KMS-11 (cell line): Measurements from ENCODE around the gene CYSTM1.

Source experiments
- H2AFZ ChIP-seq: fragments of 200-600 bp; sonication (generic); 2 replicates; pipeline ENCODE4 v1.6.1; 2016; ENCODE audit warnings: antibody characterized with exemption, mixed run types, low read depth
- H3K27ac ChIP-seq: fragments of 200-600 bp; sonication (generic); 2 replicates; pipeline ENCODE4 v1.6.1; 2016; ENCODE audit warnings: mild to moderate bottlenecking, mixed run types
- H3K27me3 ChIP-seq: fragments of 200-600 bp; sonication (generic); 2 replicates; pipeline ENCODE4 v1.6.1; 2017; ENCODE audit warnings: mild to moderate bottlenecking, low read depth, mixed run types, moderate library complexity; ENCODE audit not compliant: insufficient read depth
- H3K36me3 ChIP-seq: fragments of 200-600 bp; sonication (generic); 2 replicates; pipeline ENCODE4 v1.6.1; 2017; ENCODE audit warnings: mild to moderate bottlenecking, mixed run types; ENCODE audit not compliant: insufficient read depth
- H3K4me1 ChIP-seq: fragments of 200-600 bp; sonication (generic); 2 replicates; pipeline ENCODE4 v1.6.1; 2016; ENCODE audit warnings: mild to moderate bottlenecking, low read depth, mixed run types; ENCODE audit not compliant: poor library complexity, severe bottlenecking
- H3K4me2 ChIP-seq: fragments of 200-600 bp; sonication (generic); 2 replicates; pipeline ENCODE4 v1.7.0; 2016; ENCODE audit warnings: mild to moderate bottlenecking, mixed run types
- H3K4me3 ChIP-seq: fragments of 200-600 bp; sonication (generic); IDR thresholded peaks from 2 replicates; pipeline ENCODE4 v1.6.1; 2017; ENCODE audit warnings: low read depth, low read length, mixed read lengths; ENCODE audit not compliant: insufficient read depth
- H3K79me2 ChIP-seq: fragments of 200-600 bp; sonication (generic); 2 replicates; pipeline ENCODE4 v1.6.1; 2016; ENCODE audit warnings: low read depth, mixed run types; ENCODE audit not compliant: insufficient read depth
- H3K9ac ChIP-seq: fragments of 200-600 bp; sonication (generic); 2 replicates; pipeline ENCODE4 v1.6.1; 2016; ENCODE audit warnings: mild to moderate bottlenecking, mixed run types
- H4K20me1 ChIP-seq: fragments of 200-600 bp; sonication (generic); 2 replicates; pipeline ENCODE4 v1.6.1; 2016; ENCODE audit warnings: mild to moderate bottlenecking, mixed run types; ENCODE audit not compliant: insufficient read depth
- TF ChIP-seq, protein P1 (sequence below): fragments of 200-600 bp; sonication (generic); conservative IDR thresholded peaks from 2 replicates; pipeline ENCODE4 v1.6.1; 2017; ENCODE audit warnings: low read depth, mild to moderate bottlenecking, antibody characterized with exemption, low read length, moderate library complexity, mixed read lengths

CYSTM1 gene

GRCh38 chr5:140221697-140222223 is 46.8 kb downstream of the CYSTM1 start:
- Histone ChIP-seq H3K36me3 (no peaks in the 10 kb centered on the region), H3K27ac (no peak overlapping the region), H3K9ac (no peak overlapping the region), H2AFZ (no peak overlapping the region), H3K4me2 (no peak overlapping the region), H3K4me1 (peaks cover 7% of the 10 kb centered on the region), H3K27me3 (peaks cover 7% of the 10 kb centered on the region; the same call in 1 of the 2 replicates), H3K4me3 (no peak overlapping the region), H4K20me1 (no peaks in the 10 kb centered on the region), H3K79me2 (no peaks in the 10 kb centered on the region)
- TF ChIP-seq, protein P1, sequence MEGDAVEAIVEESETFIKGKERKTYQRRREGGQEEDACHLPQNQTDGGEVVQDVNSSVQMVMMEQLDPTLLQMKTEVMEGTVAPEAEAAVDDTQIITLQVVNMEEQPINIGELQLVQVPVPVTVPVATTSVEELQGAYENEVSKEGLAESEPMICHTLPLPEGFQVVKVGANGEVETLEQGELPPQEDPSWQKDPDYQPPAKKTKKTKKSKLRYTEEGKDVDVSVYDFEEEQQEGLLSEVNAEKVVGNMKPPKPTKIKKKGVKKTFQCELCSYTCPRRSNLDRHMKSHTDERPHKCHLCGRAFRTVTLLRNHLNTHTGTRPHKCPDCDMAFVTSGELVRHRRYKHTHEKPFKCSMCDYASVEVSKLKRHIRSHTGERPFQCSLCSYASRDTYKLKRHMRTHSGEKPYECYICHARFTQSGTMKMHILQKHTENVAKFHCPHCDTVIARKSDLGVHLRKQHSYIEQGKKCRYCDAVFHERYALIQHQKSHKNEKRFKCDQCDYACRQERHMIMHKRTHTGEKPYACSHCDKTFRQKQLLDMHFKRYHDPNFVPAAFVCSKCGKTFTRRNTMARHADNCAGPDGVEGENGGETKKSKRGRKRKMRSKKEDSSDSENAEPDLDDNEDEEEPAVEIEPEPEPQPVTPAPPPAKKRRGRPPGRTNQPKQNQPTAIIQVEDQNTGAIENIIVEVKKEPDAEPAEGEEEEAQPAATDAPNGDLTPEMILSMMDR, result no peak

DNA sequence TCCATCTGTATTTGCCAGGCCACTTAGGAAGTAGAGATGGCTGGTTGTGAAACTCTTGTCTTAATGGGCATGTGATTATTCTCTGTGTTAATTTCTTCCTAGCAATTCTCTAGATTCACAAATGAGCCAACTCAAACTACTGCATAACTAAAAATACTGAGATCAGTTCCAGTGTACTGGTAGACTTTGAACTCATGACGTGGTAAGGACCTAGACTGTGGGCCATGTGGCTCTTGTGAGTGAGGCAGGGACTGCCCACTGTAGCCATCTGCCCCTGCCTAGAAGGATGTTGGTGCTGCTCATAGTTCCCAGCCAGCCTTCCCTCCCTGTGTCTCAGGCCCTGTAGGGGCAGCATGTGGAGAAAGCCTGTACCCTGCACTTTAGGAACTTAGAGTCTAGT is 47.4 kb downstream of the CYSTM1 start:
- Histone ChIP-seq H3K36me3 (no peaks in the 10 kb centered on the region), H2AFZ (no peak overlapping the region), H3K4me3 (no peak overlapping the region), H3K27me3 (peaks cover under 1% of the 10 kb centered on the region; the same call in 1 of the 2 replicates), H3K4me1 (peaks cover 7% of the 10 kb centered on the region), H3K27ac (no peak overlapping the region), H3K4me2 (no peak overlapping the region), H4K20me1 (no peaks in the 10 kb centered on the region), H3K79me2 (no peaks in the 10 kb centered on the region), H3K9ac (no peak overlapping the region)
- TF ChIP-seq, protein P1, result no peak

DNA sequence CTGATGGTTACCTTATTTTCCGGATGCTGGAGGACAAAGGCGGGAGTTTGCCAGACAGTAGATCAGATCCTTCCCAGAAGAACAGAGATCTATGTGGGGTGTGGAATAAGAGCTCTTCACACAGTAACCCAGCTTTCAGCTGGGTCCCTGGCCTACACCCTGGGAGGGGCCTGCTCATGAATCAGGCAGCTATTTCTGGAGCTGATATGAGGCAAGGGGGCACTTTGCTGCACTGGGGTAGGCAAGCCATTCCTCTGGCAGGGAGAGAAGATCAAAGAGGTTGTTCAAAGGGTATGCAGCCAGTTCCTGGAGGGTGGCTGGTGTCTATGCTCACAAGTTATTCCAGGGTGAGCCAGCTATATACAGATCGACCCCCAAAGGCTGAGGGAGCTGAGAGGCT is 48.6 kb downstream of the CYSTM1 start:
- Histone ChIP-seq H3K4me2 (no peak overlapping the region), H3K27me3 (no peaks in the 10 kb centered on the region), H2AFZ (no peak overlapping the region), H3K79me2 (no peaks in the 10 kb centered on the region), H3K9ac (no peak overlapping the region), H3K4me3 (no peak overlapping the region), H3K27ac (no peak overlapping the region), H3K4me1 (peaks cover 7% of the 10 kb centered on the region), H3K36me3 (no peaks in the 10 kb centered on the region), H4K20me1 (no peaks in the 10 kb centered on the region)
- TF ChIP-seq, protein P1, result no peak

DNA sequence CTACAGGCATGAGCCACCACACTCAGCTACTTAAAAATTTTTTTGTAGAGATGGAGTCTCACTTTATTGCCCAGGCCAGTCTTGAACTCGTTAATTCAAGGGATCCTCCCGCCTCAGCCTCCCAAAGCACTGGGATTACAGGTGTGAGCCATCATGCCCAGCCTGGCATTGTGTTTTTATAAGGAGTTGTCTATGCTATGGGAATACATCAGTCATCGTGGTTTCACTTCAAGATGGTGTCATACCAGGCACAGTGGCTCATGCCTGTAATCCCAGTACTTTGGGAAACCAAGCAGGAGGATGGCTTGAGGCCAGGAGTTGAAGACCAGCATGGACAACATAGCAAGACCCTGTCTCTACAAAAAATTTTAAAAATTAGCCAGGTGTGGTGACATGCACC is 49.7 kb downstream of the CYSTM1 start:
- TF ChIP-seq, protein P1, result no peak
- no peak overlapping the region for H3K4me2 ChIP-seq
- H3K4me1 ChIP-seq, result peaks cover 7% of the 10 kb centered on the region
- no peaks in the 10 kb centered on the region for H3K79me2 ChIP-seq
- H3K27me3 ChIP-seq, result no peaks in the 10 kb centered on the region
- no peak overlapping the region for H2AFZ ChIP-seq
- H3K27ac ChIP-seq, result no peak overlapping the region
- no peak overlapping the region for H3K4me3 ChIP-seq
- H3K9ac ChIP-seq, result no peak overlapping the region
- H3K36me3 ChIP-seq, result no peaks in the 10 kb centered on the region
- H4K20me1 ChIP-seq, result no peaks in the 10 kb centered on the region
